K562 (cell line): ENCODE data around the gene MED20. TPM values are rescaled to one million over a fixed set of nuclear protein-coding genes. Genes with fewer than 3 reads are reported as not detected.

Experiments used
- ATF7 ChIP-seq: fragments of 450-650 bp; IDR thresholded peaks from 2 replicates; pipeline ENCODE4 v1.7.1; 2014; ENCODE audit warnings: mild to moderate bottlenecking, moderate library complexity
- BRD9 ChIP-seq: fragments of 450-650 bp; IDR thresholded peaks from 2 replicates; pipeline ENCODE4 v1.6.1; 2018; ENCODE audit warnings: low read depth; ENCODE audit not compliant: partially characterized antibody
- CREBBP ChIP-seq: IDR thresholded peaks from one replicate; pipeline ENCODE4 v1.6.1; 2012; ENCODE audit warnings: low read depth, mild to moderate bottlenecking, control low read depth, inconsistent platforms, low read length
- ELF4 ChIP-seq: fragments of 450-650 bp; formaldehyde crosslinking; IDR thresholded peaks from 2 replicates; pipeline ENCODE4 v1.4.0; 2022; ENCODE audit warnings: missing genetic modification characterization
- ERF ChIP-seq: fragments of 450-650 bp; formaldehyde crosslinking; IDR thresholded peaks from 2 replicates; pipeline ENCODE4 v1.4.0; 2020; ENCODE audit warnings: mild to moderate bottlenecking, mixed read lengths
- KAT7 ChIP-seq: sonication (generic); formaldehyde crosslinking; IDR thresholded peaks from 2 replicates; pipeline ENCODE4 v1.8.0; 2022; ENCODE audit warnings: missing genetic modification reagents, mild to moderate bottlenecking, borderline replicate concordance
- TAF9B ChIP-seq: fragments of 450-650 bp; IDR thresholded peaks from 2 replicates; pipeline ENCODE4 v1.6.1; 2018; ENCODE audit warnings: mild to moderate bottlenecking; ENCODE audit not compliant: partially characterized antibody
- ZSCAN32 ChIP-seq: fragments of 450-650 bp; formaldehyde crosslinking; IDR thresholded peaks from 2 replicates; pipeline ENCODE4 v1.4.0; 2020; ENCODE audit warnings: mild to moderate bottlenecking, moderate library complexity
- polyA plus RNA-seq, 8 experiments: library from polyadenylated mRNA; depleted of rRNA in 4 of 8; stranded (reverse) in 5 of 8; unstranded in 3 of 8; fragments of >200 nt; fragmentation: Nextera tagmentation in 2 of 8; fragmentation: Illumina TruSeq in 1 of 8; extraction: Ambion mirVana in 2 of 8; extraction: Trizol in 1 of 8; gene quantifications; 2 replicates each; pipeline versions ENCODE4 v1.2.1 to v1.2.3, GENCODE V29; 2011 to 2014; ENCODE audit warnings: inconsistent platforms in 1 of 8, missing spikeins in 1 of 8
- total RNA-seq, 7 experiments: library from RNA; depleted of rRNA in 6 of 7; stranded (reverse); fragments of >200 nt in 6 of 7; fragmentation: Illumina TruSeq in 2 of 7; extraction: Trizol in 2 of 7; gene quantifications; 2 replicates each; pipeline versions ENCODE4 v1.2.1 to v1.2.3, GENCODE V29; 2011 to 2021; ENCODE audit warnings: low replicate concordance in 1 of 7
- TF ChIP-seq, protein P1 (sequence below), 2 experiments: fragments of 450-650 bp in 1 of 2; sonication (generic) in 1 of 2; formaldehyde crosslinking in 1 of 2; IDR thresholded peaks; 2 replicates each; pipeline versions ENCODE4 v1.7.1 to v1.9.0; 2016 to 2022; ENCODE audit warnings: inconsistent platforms in 1 of 2, mild to moderate bottlenecking in 1 of 2, missing genetic modification reagents in 1 of 2

MED20 gene
- total and polyA plus RNA-seq, 9 of the 15 experiments (the other 6 are each of a cell fraction or from before 2014, with no cell fraction given): 27.3 to 80.9 (median 46.0) TPM

DNA sequence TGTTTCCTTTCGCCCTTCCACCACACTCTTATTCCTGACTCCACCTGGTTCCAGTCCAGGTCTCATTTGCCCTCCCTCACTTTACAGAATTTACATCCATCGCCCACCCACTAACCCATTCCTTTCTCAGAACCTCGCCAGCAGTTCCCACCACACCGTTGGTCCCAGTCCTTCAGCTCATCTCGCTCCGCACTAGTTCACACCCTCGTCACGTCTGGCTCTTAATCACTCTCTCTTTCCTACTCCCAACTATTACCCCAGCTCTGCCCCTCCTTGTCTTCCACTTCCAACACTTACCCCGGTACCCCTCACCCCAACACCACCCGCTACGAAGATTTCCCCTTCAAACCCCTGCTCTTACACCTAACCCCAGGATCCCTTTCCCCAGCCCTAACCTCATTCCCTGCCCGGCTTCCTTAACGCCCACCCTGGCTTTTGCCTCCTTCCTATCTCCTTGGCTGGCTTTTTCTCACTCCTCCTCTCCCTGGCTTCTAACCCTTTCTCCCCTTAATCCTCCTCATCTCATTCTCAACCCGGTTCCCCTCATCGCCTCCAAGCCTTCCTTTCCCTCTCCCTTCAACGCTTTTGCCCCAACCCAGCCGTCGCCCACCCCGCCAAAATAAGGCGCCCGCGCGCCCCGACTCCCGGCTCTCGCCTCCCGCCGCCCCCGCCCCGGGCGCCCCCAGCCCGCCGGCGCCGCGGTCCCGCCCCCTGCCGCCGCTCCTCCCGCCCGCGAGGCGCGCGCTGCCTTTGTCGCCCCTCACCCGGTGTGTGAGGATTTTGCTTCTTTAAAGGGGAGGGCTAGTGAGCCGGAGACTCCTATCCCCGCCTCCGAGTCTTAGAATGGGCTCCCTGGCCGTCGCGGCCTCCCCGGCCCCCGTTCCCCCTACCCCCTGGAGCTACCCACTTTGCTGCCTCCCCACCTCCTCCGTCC, 26.3 kb downstream of the MED20 start (continued):
- TF ChIP-seq KAT7 (CRISPR knock-in tag): no peak
- no peak for TF ChIP-seq ATF7
- TF ChIP-seq BRD9: no peak
- peak; percentile 76; the same call in 1 of the 2 replicates for TF ChIP-seq ELF4 (CRISPR knock-in tag)
- TF ChIP-seq TAF9B: no peak
- no peak for TF ChIP-seq ZSCAN32 (CRISPR knock-in tag)
- no peak for TF ChIP-seq CREBBP
- TF ChIP-seq, protein P1, sequence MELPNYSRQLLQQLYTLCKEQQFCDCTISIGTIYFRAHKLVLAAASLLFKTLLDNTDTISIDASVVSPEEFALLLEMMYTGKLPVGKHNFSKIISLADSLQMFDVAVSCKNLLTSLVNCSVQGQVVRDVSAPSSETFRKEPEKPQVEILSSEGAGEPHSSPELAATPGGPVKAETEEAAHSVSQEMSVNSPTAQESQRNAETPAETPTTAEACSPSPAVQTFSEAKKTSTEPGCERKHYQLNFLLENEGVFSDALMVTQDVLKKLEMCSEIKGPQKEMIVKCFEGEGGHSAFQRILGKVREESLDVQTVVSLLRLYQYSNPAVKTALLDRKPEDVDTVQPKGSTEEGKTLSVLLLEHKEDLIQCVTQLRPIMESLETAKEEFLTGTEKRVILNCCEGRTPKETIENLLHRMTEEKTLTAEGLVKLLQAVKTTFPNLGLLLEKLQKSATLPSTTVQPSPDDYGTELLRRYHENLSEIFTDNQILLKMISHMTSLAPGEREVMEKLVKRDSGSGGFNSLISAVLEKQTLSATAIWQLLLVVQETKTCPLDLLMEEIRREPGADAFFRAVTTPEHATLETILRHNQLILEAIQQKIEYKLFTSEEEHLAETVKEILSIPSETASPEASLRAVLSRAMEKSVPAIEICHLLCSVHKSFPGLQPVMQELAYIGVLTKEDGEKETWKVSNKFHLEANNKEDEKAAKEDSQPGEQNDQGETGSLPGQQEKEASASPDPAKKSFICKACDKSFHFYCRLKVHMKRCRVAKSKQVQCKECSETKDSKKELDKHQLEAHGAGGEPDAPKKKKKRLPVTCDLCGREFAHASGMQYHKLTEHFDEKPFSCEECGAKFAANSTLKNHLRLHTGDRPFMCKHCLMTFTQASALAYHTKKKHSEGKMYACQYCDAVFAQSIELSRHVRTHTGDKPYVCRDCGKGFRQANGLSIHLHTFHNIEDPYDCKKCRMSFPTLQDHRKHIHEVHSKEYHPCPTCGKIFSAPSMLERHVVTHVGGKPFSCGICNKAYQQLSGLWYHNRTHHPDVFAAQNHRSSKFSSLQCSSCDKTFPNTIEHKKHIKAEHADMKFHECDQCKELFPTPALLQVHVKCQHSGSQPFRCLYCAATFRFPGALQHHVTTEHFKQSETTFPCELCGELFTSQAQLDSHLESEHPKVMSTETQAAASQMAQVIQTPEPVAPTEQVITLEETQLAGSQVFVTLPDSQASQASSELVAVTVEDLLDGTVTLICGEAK (IDR thresholded peaks at IDR 0.05): 0 out of 2 replicates have a peak, but pooled peaks have one; percentile 59
- TF ChIP-seq, protein P1 (CRISPR knock-in tag; IDR thresholded peaks at IDR 0.05): no peak
- no peak for TF ChIP-seq ERF
